HEK293 (cell line): ENCODE results near the gene CBX5.

ENCODE experiments used
- CTCF ChIP-seq: fragments of 450-650 bp; formaldehyde crosslinking; IDR thresholded peaks from 2 replicates; pipeline ENCODE4 v1.5.1; 2016; ENCODE audit warnings: missing biosample characterization, missing genetic modification characterization
- ZNF354C ChIP-seq: fragments of 450-650 bp; formaldehyde crosslinking; IDR thresholded peaks from 2 replicates; pipeline ENCODE4 v1.5.1; 2016; ENCODE audit warnings: missing biosample characterization, missing genetic modification characterization, low read depth, borderline replicate concordance
- ZNF560 ChIP-seq: fragments of 450-650 bp; formaldehyde crosslinking; IDR thresholded peaks from 2 replicates; pipeline ENCODE4 v1.5.1; 2017; ENCODE audit warnings: missing biosample characterization, missing genetic modification characterization, borderline replicate concordance

- no peak for TF ChIP-seq CTCF (tag by site-specific recombination)
- no peak for TF ChIP-seq ZNF354C (tag by site-specific recombination)
- no peak for TF ChIP-seq ZNF560
These were observed 21.6 kb upstream of the CBX5 start for GRCh38 chr12:54301428-54302048.
